Trophoblast cell (in vitro differentiated cells and primary cell): ENCODE measurements around the gene LAMA2.

ENCODE experiments used
- DNase-seq, 2 donors: peaks; one replicate each; pipeline ENCODE4 v3.0.0-alpha.2; 2016
- H2AFZ ChIP-seq: 2 replicates; pipeline ENCODE4 v1.6.1; 2013; ENCODE audit warnings: low read length, moderate library complexity, mild to moderate bottlenecking; ENCODE audit not compliant: insufficient read depth, poor library complexity
- H2AK5ac ChIP-seq: 2 replicates; pipeline ENCODE4 v1.6.1; 2013; ENCODE audit warnings: mild to moderate bottlenecking, low read length
- H2BK120ac ChIP-seq: 2 replicates; pipeline ENCODE4 v1.6.1; 2013; ENCODE audit warnings: low read length, mild to moderate bottlenecking, moderate library complexity; ENCODE audit not compliant: insufficient read depth, poor library complexity
- H2BK12ac ChIP-seq: 2 replicates; pipeline ENCODE4 v1.6.1; 2013; ENCODE audit warnings: mild to moderate bottlenecking, low read length, moderate library complexity
- H2BK5ac ChIP-seq: 2 replicates; pipeline ENCODE4 v1.6.1; 2013; ENCODE audit warnings: low read length, low read depth, moderate library complexity, mild to moderate bottlenecking; ENCODE audit not compliant: poor library complexity
- H3K14ac ChIP-seq: 2 replicates; pipeline ENCODE4 v1.6.1; 2013; ENCODE audit warnings: mild to moderate bottlenecking, low read length
- H3K18ac ChIP-seq: 2 replicates; pipeline ENCODE4 v1.6.1; 2013; ENCODE audit warnings: mild to moderate bottlenecking, low read length
- H3K23ac ChIP-seq: 2 replicates; pipeline ENCODE4 v1.6.1; 2013; ENCODE audit warnings: low read length
- H3K27ac ChIP-seq: 2 replicates; pipeline ENCODE4 v1.5.1; 2013; ENCODE audit warnings: low read depth, mild to moderate bottlenecking, inconsistent platforms, low read length, moderate library complexity
- H3K27me3 ChIP-seq: 2 replicates; pipeline ENCODE4 v1.6.1; 2013; ENCODE audit warnings: inconsistent platforms, mild to moderate bottlenecking, low read length, moderate library complexity; ENCODE audit not compliant: insufficient read depth
- H3K36me3 ChIP-seq, 2 experiments: 1 replicate in 1 of 2; 2 replicates in 1 of 2; pipeline ENCODE4 v1.6.1; 2013; ENCODE audit warnings: low read length in 2 of 2, mild to moderate bottlenecking in 2 of 2, moderate library complexity in 1 of 2; ENCODE audit not compliant: insufficient read depth in 2 of 2, control insufficient read depth in 1 of 2
- H3K4ac ChIP-seq: 2 replicates; pipeline ENCODE4 v1.6.1; 2013; ENCODE audit warnings: low read depth, mild to moderate bottlenecking, low read length, moderate library complexity
- H3K4me1 ChIP-seq, 2 experiments: 1 replicate in 1 of 2; 2 replicates in 1 of 2; pipeline ENCODE4 v1.6.1; 2013; ENCODE audit warnings: low read length in 2 of 2, mild to moderate bottlenecking in 2 of 2, moderate library complexity in 1 of 2; ENCODE audit not compliant: insufficient read depth in 2 of 2, control insufficient read depth in 1 of 2
- H3K4me2 ChIP-seq: 2 replicates; pipeline ENCODE4 v1.6.1; 2013; ENCODE audit warnings: inconsistent platforms, mild to moderate bottlenecking, low read length, moderate library complexity
- H3K4me3 ChIP-seq: 2 replicates; pipeline ENCODE4 v1.5.1; 2013; ENCODE audit warnings: mild to moderate bottlenecking, low read depth, low read length, inconsistent platforms
- H3K79me1 ChIP-seq: one replicate; pipeline ENCODE4 v1.6.1; 2013; ENCODE audit warnings: low read length
- H3K79me2 ChIP-seq: 2 replicates; pipeline ENCODE4 v1.6.1; 2013; ENCODE audit warnings: low read length, mild to moderate bottlenecking; ENCODE audit not compliant: control insufficient read depth, insufficient read depth, poor library complexity
- H3K9ac ChIP-seq: 2 replicates; pipeline ENCODE4 v1.6.1; 2013; ENCODE audit warnings: mild to moderate bottlenecking, low read length
- H3K9me3 ChIP-seq: 2 replicates; pipeline ENCODE4 v1.6.1; 2013; ENCODE audit warnings: low read depth, mild to moderate bottlenecking, control low read depth, inconsistent platforms, low read length; ENCODE audit not compliant: insufficient read depth
- H4K12ac ChIP-seq: 2 replicates; pipeline ENCODE4 v1.6.1; 2013; ENCODE audit warnings: low read depth, mild to moderate bottlenecking, low read length, moderate library complexity
- H4K8ac ChIP-seq: 2 replicates; pipeline ENCODE4 v1.6.1; 2013; ENCODE audit warnings: low read depth, mild to moderate bottlenecking, low read length, moderate library complexity
- H4K91ac ChIP-seq: one replicate; pipeline ENCODE4 v1.6.1; 2013; ENCODE audit warnings: low read depth, mild to moderate bottlenecking, low read length, moderate library complexity
- WGBS: extraction: QIAGEN DNeasy Blood & Tissue Kit; methylation state at CpG from one replicate; pipeline ENCODE4 v1.1.7; 2013; ENCODE audit warnings: missing lambda C conversion rate; ENCODE audit not compliant: insufficient read length, insufficient coverage; ENCODE audit errors: extremely low coverage; 5-methylcytosine and 5-hydroxymethylcytosine counted together

Gene LAMA2

DNA sequence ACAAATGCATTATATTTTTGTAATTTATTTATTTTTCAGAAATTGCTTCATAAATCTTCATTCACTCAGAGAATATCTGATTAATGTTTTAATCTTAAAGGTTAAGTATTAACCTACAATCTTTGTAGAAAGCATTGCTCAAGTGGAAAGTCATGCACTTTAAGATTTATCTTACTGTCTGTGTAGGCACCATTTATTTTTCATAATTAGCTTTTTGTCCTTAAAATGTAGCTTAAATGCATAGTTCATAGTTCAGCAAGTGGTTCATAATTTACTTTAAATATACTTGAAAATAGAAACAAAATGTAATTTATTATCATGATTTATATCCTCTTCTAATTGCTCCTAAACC, 397.3 kb downstream of the LAMA2 start:
- no peaks in the 10 kb centered on the region for H3K4me1 ChIP-seq
- H3K18ac ChIP-seq = no peak overlapping the region
- no peaks in the 10 kb centered on the region for H3K79me2 ChIP-seq
- H2BK12ac ChIP-seq = no peak overlapping the region
- no peak overlapping the region for H2BK5ac ChIP-seq
- no peak overlapping the region for H4K91ac ChIP-seq
- H2AK5ac ChIP-seq = no peak overlapping the region
- H3K23ac ChIP-seq = no peak overlapping the region
- H4K12ac ChIP-seq = no peak overlapping the region
- no peak overlapping the region for H2BK120ac ChIP-seq
- no peak overlapping the region for H2AFZ ChIP-seq
- H3K9me3 ChIP-seq = no peaks in the 10 kb centered on the region
- no peak overlapping the region for H3K14ac ChIP-seq
- H3K9ac ChIP-seq = no peak overlapping the region
- no peak for DNase-seq
- no peaks in the 10 kb centered on the region for H3K79me1 ChIP-seq
- no peak overlapping the region for H3K4me3 ChIP-seq
- H3K4ac ChIP-seq = no peak overlapping the region
- no peaks in the 10 kb centered on the region for H3K36me3 ChIP-seq
- H3K27ac ChIP-seq = no peak overlapping the region
- no peaks in the 10 kb centered on the region for H3K27me3 ChIP-seq
- no peak overlapping the region for H3K4me2 ChIP-seq
- no peak overlapping the region for H4K8ac ChIP-seq

DNA sequence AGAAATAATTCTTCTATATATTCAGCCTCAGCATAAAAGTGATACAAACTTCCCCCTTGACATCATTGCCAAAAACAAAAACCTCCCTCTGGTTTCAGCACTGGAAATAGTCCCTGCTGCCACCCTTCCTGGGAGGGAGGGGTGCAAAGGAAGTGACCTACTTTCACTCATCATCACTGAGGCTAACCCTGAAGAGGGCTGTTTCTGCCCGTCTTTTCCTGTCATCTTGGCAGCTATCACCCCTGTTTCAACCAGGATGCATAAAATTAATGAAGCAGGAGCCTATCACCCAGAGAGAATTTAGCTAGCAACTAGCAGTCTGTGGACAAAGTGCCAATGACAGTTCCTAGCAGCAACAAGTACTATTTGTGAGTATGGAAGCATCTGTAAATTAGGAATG, 397.8 kb downstream of the LAMA2 start:
- H3K4ac ChIP-seq = no peak overlapping the region
- H2BK5ac ChIP-seq = no peak overlapping the region
- no peaks in the 10 kb centered on the region for H3K9me3 ChIP-seq
- H3K27ac ChIP-seq = no peak overlapping the region
- no peak overlapping the region for H3K4me3 ChIP-seq
- H3K9ac ChIP-seq = no peak overlapping the region
- no peak overlapping the region for H3K4me2 ChIP-seq
- no peak overlapping the region for H2AK5ac ChIP-seq
- no peaks in the 10 kb centered on the region for H3K36me3 ChIP-seq
- H3K14ac ChIP-seq = no peak overlapping the region
- H2BK120ac ChIP-seq = no peak overlapping the region
- no peaks in the 10 kb centered on the region for H3K79me1 ChIP-seq
- H4K91ac ChIP-seq = no peak overlapping the region
- H3K79me2 ChIP-seq = no peaks in the 10 kb centered on the region
- no peak overlapping the region for H2BK12ac ChIP-seq
- DNase-seq = no peak
- H4K8ac ChIP-seq = no peak overlapping the region
- H3K4me1 ChIP-seq = no peaks in the 10 kb centered on the region
- no peak overlapping the region for H2AFZ ChIP-seq
- H3K18ac ChIP-seq = no peak overlapping the region
- H3K23ac ChIP-seq = no peak overlapping the region
- H4K12ac ChIP-seq = no peak overlapping the region
- H3K27me3 ChIP-seq = no peaks in the 10 kb centered on the region
- WGBS = no CpG with 5 or more reads among the region's 1 CpG

DNA sequence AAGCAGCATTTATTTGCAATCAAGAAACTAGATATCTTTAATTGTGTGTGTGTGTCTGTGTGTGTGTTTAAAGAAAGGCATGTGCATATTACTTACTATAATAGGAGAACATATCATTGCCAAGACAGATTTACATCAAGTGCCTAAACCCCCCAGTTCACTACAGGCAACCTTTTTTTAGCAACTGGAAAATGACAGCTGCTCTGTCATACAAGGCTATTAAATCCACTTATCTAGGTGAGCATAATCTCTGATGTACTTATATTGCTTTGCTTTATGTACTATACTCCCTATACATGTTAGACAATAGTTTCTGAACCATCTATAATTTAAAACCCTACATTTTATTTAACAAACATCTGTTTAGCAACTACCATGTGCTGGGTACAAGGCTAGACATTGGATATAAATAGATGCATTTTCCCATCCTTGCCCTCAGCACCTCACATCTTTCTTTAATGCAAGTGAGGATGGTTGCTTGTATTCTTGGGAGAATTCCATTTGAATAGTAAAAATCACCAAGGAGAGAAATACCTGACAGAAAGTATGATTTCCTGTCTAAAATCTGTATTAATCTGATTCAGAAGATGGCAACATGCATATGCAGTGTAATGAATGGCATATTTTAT, 398.3 kb downstream of the LAMA2 start:
- Histone ChIP-seq H3K27ac (no peak overlapping the region), H4K8ac (no peak overlapping the region), H4K91ac (no peak overlapping the region), H3K9ac (no peak overlapping the region), H3K79me2 (no peaks in the 10 kb centered on the region), H4K12ac (no peak overlapping the region), H2BK120ac (no peak overlapping the region), H3K4me3 (no peak overlapping the region), H3K4ac (no peak overlapping the region), H3K18ac (no peak overlapping the region), H2BK5ac (no peak overlapping the region), H3K79me1 (no peaks in the 10 kb centered on the region), H3K4me1 (no peaks in the 10 kb centered on the region), H2AFZ (no peak overlapping the region), H3K14ac (no peak overlapping the region), H3K36me3 (no peaks in the 10 kb centered on the region), H2AK5ac (no peak overlapping the region), H3K9me3 (no peaks in the 10 kb centered on the region), H3K23ac (no peak overlapping the region), H2BK12ac (no peak overlapping the region), H3K4me2 (no peak overlapping the region), H3K27me3 (no peaks in the 10 kb centered on the region)
- no peak for DNase-seq

DNA sequence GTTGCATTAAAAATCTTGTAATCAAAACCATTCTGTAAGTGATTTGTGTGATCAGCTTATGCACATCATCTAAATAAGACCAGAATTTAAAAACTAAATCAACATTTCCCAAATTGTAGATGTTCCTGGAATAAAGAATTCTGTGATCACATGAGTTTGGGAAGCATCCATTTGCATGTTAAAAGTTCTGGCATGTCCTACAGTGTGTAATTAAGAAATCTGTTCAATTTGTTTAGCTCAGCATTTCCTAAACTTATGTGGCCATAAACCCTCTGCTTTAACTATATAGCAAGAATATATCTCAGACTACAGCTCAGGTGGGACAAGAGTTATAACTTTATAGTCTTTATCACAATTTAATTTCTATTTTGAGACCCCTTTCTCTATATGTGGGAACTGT, 399.1 kb downstream of the LAMA2 start:
- Histone ChIP-seq H3K79me2 (no peaks in the 10 kb centered on the region), H3K79me1 (no peaks in the 10 kb centered on the region), H2BK120ac (no peak overlapping the region), H3K27me3 (no peaks in the 10 kb centered on the region), H3K14ac (no peak overlapping the region), H4K12ac (no peak overlapping the region), H2AK5ac (no peak overlapping the region), H3K4me3 (no peak overlapping the region), H4K91ac (no peak overlapping the region), H2AFZ (no peak overlapping the region), H3K9me3 (no peaks in the 10 kb centered on the region), H3K4me2 (no peak overlapping the region), H3K27ac (no peak overlapping the region), H3K36me3 (no peaks in the 10 kb centered on the region), H3K4me1 (no peaks in the 10 kb centered on the region), H3K23ac (no peak overlapping the region), H2BK12ac (no peak overlapping the region), H3K4ac (no peak overlapping the region), H3K18ac (no peak overlapping the region), H2BK5ac (no peak overlapping the region), H3K9ac (no peak overlapping the region), H4K8ac (no peak overlapping the region)
- no peak for DNase-seq

DNA sequence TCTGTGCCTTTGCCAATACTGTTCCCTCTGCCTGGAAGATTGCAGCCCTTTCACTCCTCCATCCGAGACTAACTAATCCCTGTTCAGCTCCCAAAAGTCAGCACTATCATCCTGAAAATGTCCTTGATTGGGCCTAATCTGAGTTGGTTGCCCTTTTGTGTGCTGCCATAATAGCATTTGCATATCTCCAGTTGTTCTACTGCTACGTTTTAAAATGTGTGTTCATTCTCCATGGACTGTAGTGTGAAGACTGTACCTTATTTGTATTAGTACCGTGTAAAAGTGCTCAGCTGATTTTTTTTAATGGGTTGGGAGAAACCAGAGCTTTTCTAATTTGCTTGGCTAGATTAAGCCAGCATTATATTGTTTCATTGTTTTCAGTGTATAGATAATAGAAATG, 401.3 kb downstream of the LAMA2 start:
- no peak overlapping the region for H3K4me2 ChIP-seq
- no peaks in the 10 kb centered on the region for H3K79me1 ChIP-seq
- no peak overlapping the region for H3K4ac ChIP-seq
- H2BK12ac ChIP-seq = no peak overlapping the region
- no peak overlapping the region for H2BK5ac ChIP-seq
- H3K18ac ChIP-seq = no peak overlapping the region
- no peak overlapping the region for H3K23ac ChIP-seq
- H3K14ac ChIP-seq = no peak overlapping the region
- no peak overlapping the region for H3K27ac ChIP-seq
- no peak overlapping the region for H2BK120ac ChIP-seq
- H3K36me3 ChIP-seq = no peaks in the 10 kb centered on the region
- no peaks in the 10 kb centered on the region for H3K79me2 ChIP-seq
- no CpG with 5 or more reads among the region's 3 CpGs for WGBS
- H4K12ac ChIP-seq = no peak overlapping the region
- no peak overlapping the region for H2AFZ ChIP-seq
- H4K8ac ChIP-seq = no peak overlapping the region
- no peaks in the 10 kb centered on the region for H3K4me1 ChIP-seq
- no peaks in the 10 kb centered on the region for H3K27me3 ChIP-seq
- no peak for DNase-seq
- no peak overlapping the region for H4K91ac ChIP-seq
- no peak overlapping the region for H3K9ac ChIP-seq
- no peak overlapping the region for H3K4me3 ChIP-seq
- no peaks in the 10 kb centered on the region for H3K9me3 ChIP-seq
- H2AK5ac ChIP-seq = no peak overlapping the region
